Midbrain (tissue), 1 donor: ENCODE results near the gene PRR35.
"Not testable (repeated sequence)": the region's sequence is repeated elsewhere in the genome, so short reads cannot be mapped to it uniquely, and the experiment has no call there.

ENCODE experiments used
- DNase-seq: peaks from one replicate; lab custom pipeline; 2025; lab: John Stamatoyannopoulos, UW

PRR35 gene

DNA sequence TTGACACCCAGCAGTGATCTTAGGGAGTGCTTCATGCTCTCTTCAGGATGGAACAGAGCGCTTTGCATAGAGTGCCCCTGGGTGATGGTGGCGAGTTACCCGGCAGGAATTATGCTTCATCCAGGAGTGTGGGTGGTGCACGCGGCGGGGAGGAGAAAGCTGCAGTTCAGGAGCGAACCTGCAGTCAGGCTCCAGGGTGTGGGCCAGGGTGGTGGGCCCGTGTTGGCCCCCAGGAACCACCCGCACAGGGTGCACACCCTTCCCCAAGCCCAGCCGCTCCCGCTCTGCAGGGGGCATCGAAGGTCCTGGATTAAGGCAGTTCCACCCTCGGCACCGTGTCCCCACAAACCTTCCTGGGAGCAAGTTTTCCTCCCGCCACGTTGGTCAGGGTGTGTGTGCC lies 33.6 kb downstream of the PRR35 start:
- DNase-seq, result no peak

- DNase-seq, result no peak
These were observed 34.9 kb downstream of the PRR35 start for GRCh38 chr16:595094-595528.

GRCh38 chr16:595942-596735 lies 35.9 kb downstream of the PRR35 start:
- DNase-seq, result no peak

DNA sequence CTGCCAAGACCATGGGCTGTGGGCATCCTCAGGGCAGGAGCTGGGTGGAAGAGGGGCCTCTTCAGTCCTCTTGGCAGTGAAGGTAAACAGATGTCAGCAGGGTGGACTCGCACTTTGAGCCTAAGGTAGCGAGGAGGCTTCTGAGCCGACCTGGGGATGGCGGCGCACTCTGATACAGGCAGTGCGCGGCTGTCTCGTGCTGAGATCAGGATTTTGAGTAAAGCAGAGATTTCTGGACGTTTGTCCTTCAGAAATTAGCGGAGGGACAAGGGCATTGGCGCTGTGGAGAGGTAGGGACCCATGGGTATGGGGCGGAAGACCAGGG lies 36.5 kb downstream of the PRR35 start:
- no peak for DNase-seq

DNA sequence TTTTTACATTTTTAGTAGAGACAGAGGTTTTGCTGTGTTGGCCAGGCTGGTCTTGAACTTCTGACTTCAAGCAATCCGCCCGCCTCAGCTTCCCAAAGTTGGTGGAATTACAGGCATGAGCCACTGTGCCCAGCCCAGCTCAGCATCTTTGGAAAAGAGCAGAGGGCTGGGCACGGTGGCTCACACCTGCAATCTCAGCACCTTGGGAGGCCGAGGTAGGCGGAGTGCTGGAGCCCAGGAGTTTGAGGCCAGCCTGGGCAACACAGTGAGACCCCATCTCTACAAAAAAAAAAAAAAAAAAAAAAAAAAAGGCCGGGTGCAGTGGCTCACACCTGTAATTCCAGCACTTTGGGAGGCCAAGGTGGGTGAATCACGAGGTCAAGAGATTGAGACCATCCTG lies 37.5 kb downstream of the PRR35 start:
- not testable (repeated sequence) for DNase-seq

DNA sequence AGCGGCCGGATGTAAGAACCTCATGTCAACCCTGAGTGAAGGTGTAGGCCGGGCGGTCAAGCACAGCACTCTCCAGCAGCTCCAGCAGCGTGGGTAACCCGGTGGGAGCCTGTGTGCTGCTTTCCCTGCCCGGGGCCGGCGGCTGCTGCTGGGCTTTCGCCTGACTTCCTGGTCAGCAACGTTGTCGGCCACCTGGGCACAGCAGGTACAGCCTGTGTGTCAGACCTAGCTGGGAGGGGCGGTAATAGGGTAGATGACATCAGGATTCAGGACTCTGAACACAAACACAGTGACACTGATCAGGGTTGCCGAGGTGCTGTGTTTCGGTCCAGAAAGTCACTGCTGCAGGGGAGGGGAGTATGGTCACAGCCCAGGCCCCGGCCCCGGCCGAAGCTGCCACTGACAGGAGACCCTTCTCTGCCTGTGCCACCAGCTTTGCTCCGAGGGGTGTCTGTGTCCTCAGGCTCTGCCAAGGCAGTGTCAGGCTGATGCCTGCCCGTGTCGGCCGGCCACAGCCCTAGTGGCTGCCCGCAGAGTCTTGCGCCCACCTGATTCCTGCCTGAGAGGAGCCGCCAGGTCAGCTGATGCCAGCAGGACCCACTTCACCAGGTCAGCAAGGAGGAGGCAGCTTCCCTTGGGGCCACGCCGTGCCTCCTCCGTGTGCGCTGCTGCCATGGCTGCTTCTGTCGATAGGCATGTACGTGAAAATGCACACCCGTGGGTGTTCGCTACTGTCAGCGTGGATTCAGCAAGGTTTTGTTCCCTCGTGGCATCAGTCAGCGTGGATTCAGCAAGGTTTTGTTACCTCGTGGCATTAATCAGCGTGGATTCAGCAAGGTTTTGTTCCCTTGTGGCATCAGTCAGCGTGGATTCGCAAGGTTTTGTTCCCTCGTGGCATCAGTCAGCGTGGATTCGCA lies 38.9 kb downstream of the PRR35 start:
- no peak for DNase-seq

DNA sequence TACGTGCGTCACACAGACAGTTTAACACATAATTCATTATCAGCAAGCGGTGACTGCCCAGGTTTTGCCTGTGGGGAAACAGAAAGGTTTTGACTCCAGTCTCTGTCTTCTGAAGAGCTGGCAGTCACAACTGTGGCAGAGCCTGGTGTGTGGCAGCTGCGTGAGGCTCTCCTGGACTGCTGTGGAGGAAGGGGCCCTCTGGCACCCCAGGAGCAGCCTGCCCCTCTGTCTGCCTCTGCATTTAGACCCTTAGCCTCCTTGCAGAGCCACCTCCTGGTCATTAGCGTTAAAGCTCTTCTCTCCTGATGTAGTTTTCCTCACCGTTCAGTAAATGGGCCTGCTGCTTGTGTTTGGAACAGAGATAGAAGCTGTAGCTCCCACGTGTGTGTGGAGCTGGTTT lies 40.6 kb downstream of the PRR35 start:
- DNase-seq, result no peak

DNA sequence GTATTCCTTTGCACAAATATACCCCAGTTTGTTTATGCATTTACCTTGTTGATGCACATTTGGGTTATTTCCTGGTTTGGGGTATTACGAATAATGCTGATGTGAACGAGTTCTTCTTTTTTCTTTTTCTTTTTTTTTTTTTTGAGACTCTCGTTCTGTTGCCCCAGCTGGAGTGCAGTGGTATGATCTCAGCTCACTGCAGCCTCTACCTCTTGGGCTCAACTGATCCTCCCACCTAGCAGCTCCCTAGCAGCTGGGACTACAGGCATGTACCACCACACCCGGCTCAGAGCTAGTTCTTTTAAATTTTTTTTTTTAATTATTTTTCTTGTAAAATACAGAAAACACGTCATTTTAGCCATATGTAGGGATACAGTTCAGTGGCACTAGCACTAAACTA lies 43.7 kb downstream of the PRR35 start:
- DNase-seq, result no peak

- DNase-seq, result no peak
These were observed 46.6 kb downstream of the PRR35 start for GRCh38 chr16:606656-607307.

DNA sequence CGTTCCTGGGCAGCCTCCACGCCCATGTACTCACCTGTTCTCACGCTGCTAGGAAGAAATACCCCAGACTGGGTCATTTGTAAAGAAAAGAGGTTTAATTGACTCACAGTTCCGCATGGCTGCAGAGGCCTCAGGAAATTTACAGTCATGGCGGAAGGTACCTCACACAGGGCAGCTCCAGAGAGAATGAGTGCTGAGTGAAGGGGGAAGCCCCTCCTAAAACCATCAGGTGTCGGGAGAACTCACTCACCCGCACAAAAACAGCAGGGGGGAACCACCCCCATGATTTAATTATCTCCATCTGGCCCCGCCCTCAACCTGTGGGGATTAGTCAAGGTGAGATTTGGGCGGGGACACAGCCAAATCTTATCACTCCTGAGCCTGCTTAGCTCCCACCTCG lies 47.8 kb downstream of the PRR35 start:
- no peak for DNase-seq

GRCh38 chr16:609316-609715 lies 49.1 kb downstream of the PRR35 start:
- DNase-seq, result no peak

- no peak for DNase-seq
These were observed 49.8 kb downstream of the PRR35 start for GRCh38 chr16:609984-610383.

GRCh38 chr16:610513-611381 lies 50.6 kb downstream of the PRR35 start:
- peak; percentile 65 for DNase-seq

GRCh38 chr16:615122-615521 lies 54.9 kb downstream of the PRR35 start:
- no peak for DNase-seq
